HEK293 (cell line): ENCODE results near the gene ZNF555.

Experiments used
- ZNF121 ChIP-seq: fragments of 450-650 bp; formaldehyde crosslinking; IDR thresholded peaks from 2 replicates; pipeline ENCODE4 v1.5.1; 2016; ENCODE audit warnings: missing biosample characterization, missing genetic modification characterization
- ZNF174 ChIP-seq: fragments of 450-650 bp; formaldehyde crosslinking; IDR thresholded peaks from 2 replicates; pipeline ENCODE4 v1.5.0; 2017; ENCODE audit warnings: missing biosample characterization, mild to moderate bottlenecking, missing genetic modification characterization
- ZNF391 ChIP-seq: fragments of 450-650 bp; formaldehyde crosslinking; IDR thresholded peaks from 2 replicates; pipeline ENCODE4 v1.5.1; 2016; ENCODE audit warnings: low read depth, missing biosample characterization, missing genetic modification characterization, borderline replicate concordance
- ZNF404 ChIP-seq: fragments of 450-650 bp; formaldehyde crosslinking; IDR thresholded peaks from 2 replicates; pipeline ENCODE4 v1.5.1; 2017; ENCODE audit warnings: missing biosample characterization, missing genetic modification characterization
- ZNF76 ChIP-seq: fragments of 450-650 bp; formaldehyde crosslinking; IDR thresholded peaks from 2 replicates; pipeline ENCODE4; 2016; ENCODE audit warnings: low read depth, missing biosample characterization, missing genetic modification characterization, borderline replicate concordance
- TF ChIP-seq, protein P1 (sequence below): fragments of 450-650 bp; formaldehyde crosslinking; IDR thresholded peaks from 2 replicates; pipeline ENCODE4 v1.5.1; 2016; ENCODE audit warnings: missing biosample characterization, missing genetic modification characterization
- TF ChIP-seq, protein P2 (sequence below): fragments of 450-650 bp; formaldehyde crosslinking; IDR thresholded peaks from 2 replicates; pipeline ENCODE4 v1.5.1; 2016; ENCODE audit warnings: missing biosample characterization, missing genetic modification characterization
- TF ChIP-seq, protein P3 (sequence below): fragments of 450-650 bp; formaldehyde crosslinking; IDR thresholded peaks from 2 replicates; pipeline ENCODE4 v1.5.1; 2016; ENCODE audit warnings: missing biosample characterization, missing genetic modification characterization, borderline replicate concordance

DNA sequence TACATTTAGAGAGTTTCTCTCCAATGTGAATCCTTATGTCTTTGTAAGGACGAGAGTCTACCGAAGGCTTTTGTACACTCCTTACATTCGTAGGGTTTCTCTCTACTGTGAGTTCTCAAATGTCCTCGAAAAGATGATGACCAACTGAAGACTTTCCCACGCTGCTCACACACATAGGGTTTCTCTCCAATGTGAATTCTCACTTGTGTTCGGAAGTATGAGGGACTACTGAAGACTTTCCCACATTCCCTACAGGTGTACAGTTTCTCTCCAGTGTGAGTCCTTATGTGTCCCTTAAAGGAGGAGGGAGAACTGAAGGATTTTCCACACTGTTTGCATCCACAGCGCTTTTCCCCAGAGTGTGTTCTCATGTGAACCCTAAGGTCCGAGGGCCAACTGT, 55.4 kb downstream of the ZNF555 start:
- TF ChIP-seq, protein P1, sequence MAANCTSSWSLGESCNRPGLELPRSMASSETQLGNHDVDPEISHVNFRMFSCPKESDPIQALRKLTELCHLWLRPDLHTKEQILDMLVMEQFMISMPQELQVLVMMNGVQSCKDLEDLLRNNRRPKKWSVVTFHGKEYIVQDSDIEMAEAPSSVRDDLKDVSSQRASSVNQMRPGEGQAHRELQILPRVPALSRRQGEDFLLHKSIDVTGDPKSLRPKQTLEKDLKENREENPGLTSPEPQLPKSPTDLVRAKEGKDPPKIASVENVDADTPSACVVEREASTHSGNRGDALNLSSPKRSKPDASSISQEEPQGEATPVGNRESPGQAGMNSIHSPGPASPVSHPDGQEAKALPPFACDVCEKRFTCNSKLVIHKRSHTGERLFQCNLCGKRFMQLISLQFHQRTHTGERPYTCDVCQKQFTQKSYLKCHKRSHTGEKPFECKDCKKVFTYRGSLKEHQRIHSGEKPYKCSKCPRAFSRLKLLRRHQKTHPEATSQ (tag by site-specific recombination), result no peak
- TF ChIP-seq ZNF76 (tag by site-specific recombination), result no peak
- TF ChIP-seq, protein P2, sequence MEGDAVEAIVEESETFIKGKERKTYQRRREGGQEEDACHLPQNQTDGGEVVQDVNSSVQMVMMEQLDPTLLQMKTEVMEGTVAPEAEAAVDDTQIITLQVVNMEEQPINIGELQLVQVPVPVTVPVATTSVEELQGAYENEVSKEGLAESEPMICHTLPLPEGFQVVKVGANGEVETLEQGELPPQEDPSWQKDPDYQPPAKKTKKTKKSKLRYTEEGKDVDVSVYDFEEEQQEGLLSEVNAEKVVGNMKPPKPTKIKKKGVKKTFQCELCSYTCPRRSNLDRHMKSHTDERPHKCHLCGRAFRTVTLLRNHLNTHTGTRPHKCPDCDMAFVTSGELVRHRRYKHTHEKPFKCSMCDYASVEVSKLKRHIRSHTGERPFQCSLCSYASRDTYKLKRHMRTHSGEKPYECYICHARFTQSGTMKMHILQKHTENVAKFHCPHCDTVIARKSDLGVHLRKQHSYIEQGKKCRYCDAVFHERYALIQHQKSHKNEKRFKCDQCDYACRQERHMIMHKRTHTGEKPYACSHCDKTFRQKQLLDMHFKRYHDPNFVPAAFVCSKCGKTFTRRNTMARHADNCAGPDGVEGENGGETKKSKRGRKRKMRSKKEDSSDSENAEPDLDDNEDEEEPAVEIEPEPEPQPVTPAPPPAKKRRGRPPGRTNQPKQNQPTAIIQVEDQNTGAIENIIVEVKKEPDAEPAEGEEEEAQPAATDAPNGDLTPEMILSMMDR (tag by site-specific recombination), result no peak
- TF ChIP-seq ZNF404 (tag by site-specific recombination), result no peak
- no peak for TF ChIP-seq ZNF121
- TF ChIP-seq, protein P3, sequence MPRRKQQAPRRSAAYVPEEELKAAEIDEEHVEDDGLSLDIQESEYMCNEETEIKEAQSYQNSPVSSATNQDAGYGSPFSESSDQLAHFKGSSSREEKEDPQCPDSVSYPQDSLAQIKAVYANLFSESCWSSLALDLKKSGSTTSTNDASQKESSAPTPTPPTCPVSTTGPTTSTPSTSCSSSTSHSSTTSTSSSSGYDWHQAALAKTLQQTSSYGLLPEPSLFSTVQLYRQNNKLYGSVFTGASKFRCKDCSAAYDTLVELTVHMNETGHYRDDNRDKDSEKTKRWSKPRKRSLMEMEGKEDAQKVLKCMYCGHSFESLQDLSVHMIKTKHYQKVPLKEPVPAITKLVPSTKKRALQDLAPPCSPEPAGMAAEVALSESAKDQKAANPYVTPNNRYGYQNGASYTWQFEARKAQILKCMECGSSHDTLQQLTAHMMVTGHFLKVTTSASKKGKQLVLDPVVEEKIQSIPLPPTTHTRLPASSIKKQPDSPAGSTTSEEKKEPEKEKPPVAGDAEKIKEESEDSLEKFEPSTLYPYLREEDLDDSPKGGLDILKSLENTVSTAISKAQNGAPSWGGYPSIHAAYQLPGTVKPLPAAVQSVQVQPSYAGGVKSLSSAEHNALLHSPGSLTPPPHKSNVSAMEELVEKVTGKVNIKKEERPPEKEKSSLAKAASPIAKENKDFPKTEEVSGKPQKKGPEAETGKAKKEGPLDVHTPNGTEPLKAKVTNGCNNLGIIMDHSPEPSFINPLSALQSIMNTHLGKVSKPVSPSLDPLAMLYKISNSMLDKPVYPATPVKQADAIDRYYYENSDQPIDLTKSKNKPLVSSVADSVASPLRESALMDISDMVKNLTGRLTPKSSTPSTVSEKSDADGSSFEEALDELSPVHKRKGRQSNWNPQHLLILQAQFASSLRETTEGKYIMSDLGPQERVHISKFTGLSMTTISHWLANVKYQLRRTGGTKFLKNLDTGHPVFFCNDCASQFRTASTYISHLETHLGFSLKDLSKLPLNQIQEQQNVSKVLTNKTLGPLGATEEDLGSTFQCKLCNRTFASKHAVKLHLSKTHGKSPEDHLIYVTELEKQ (tag by site-specific recombination), result no peak
- no peak for TF ChIP-seq ZNF174 (tag by site-specific recombination)
- TF ChIP-seq ZNF391 (tag by site-specific recombination), result no peak
